Lower leg skin (tissue), 4 donors: ENCODE measurements around the gene CHRM5. TPM values are rescaled to one million over a fixed set of nuclear protein-coding genes. Genes with fewer than 3 reads are reported as not detected.

Experiments
- DNase-seq, 2 donors: peaks; one replicate each; pipeline ENCODE4 v3.0.0-alpha.2; 2019; ENCODE audit warnings: low spot score in 2 of 2
- H3K4me3 ChIP-seq: fragments of 200-600 bp; sonication (generic); 2 replicates; pipeline ENCODE4 v1.5.1; 2017; ENCODE audit warnings: mild to moderate bottlenecking, low read depth; ENCODE audit not compliant: poor library complexity, severe bottlenecking
- CTCF ChIP-seq, 3 donors: fragments of 450-650 bp; IDR thresholded peaks; one replicate each; pipeline ENCODE4 v1.5.1; 2016; ENCODE audit warnings: antibody characterized with exemption in 3 of 3, mild to moderate bottlenecking in 3 of 3, moderate library complexity in 2 of 3
- POLR2A ChIP-seq, 2 donors: fragments of 450-650 bp; IDR thresholded peaks; one replicate each; pipeline ENCODE4 v1.6.1; 2016 to 2017; ENCODE audit warnings: antibody characterized with exemption in 2 of 2, mild to moderate bottlenecking in 1 of 2, moderate library complexity in 1 of 2
- WGBS, 2 donors: methylation state at CpG; one replicate each; pipeline ENCODE4 v1.1.5; 2018; 5-methylcytosine and 5-hydroxymethylcytosine counted together
- intact Hi-C: fragments of 100-400 bp; cut with DNase I; formaldehyde crosslinking; loops from one replicate; pipeline ENCODE4 v1.15.0; 2023; ENCODE audit warnings: low total_unique reads
- total RNA-seq, 4 donors: library from RNA; depleted of rRNA; stranded (reverse); fragments of >200 nt; gene quantifications; one replicate each; pipeline ENCODE4 v1.1.0, GENCODE V29; 2016

Gene CHRM5
- total RNA-seq, 4 donors from 2014 or later, result not detected

- intact Hi-C loops, result no loop called here
- no peak for TF ChIP-seq POLR2A (IDR thresholded peaks at IDR 0.05)
- TF ChIP-seq CTCF (IDR thresholded peaks at IDR 0.05), result no peak
- 86 to 90% methylated on average over 3 of the region's 3 CpGs for WGBS, 2 donors
- no peak for DNase-seq
- no peak overlapping the region for H3K4me3 ChIP-seq
These were observed 146.4 kb downstream of the CHRM5 start for GRCh38 chr15:34114739-34115138.

GRCh38 chr15:34116620-34117019, 148.3 kb downstream of the CHRM5 start:
- no peak for DNase-seq
- intact Hi-C loops, result no loop called here
- H3K4me3 ChIP-seq, result no peak overlapping the region
- no peak for TF ChIP-seq POLR2A (IDR thresholded peaks at IDR 0.05)
- TF ChIP-seq CTCF (IDR thresholded peaks at IDR 0.05), result no peak
- 67 to 72% methylated on average over 2 of the region's 2 CpGs for WGBS, 2 donors

Other genes starting within 250 kb of the CHRM5 start
- gene AVEN, start 70.7 kb downstream of the CHRM5 start, total RNA-seq, result 10 to 100 TPM in 3 of 4 donors, 1 to 10 TPM in 1; 9.7 to 17.0 (median 12.9) TPM
- gene EMC7, start 133.4 kb downstream of the CHRM5 start, total RNA-seq, result 10 to 100 TPM; 28.8 to 51.3 (median 43.1) TPM
- 1 to 10 TPM; 1.2 to 1.5 (median 1.4) TPM for gene PGBD4, start 133.6 kb downstream of the CHRM5 start, total RNA-seq
- 10 to 100 TPM; 25.7 to 42.8 (median 39.2) TPM for gene KATNBL1, start 241.6 kb downstream of the CHRM5 start, total RNA-seq